ENCODE data around the gene C1orf21.

C1orf21 gene

DNA sequence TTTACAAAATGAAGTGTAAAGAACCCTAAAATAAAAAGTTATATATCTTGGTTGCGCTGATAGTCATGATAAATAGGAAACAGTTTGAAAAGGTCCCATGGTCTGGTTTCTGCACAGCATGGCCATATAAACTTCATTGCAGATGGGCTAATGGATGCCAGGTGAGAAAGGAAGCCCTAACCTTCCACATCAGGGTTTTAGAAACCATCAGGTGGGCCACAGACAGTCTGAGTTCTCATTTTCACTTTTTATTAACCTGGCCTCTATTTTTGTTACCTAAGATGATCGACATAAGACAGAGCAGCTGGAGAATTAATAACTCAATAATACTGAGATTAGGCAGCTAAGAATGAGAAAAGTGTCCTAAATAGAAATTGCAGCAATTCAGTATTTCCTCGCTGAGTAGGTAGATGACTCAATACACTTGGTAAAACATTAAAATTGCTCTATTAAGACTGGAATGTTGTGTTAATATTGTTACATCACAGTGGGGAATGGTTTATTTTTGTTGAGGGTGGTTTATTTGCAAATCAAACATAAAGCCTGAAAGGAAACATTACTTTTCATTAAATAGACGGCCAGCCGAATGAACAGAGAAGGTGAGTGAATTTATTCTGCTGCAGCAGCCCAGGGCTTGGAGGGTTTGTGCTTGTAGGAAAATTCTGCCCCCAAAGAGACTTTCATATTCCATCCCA is 21.1 kb downstream of the C1orf21 start:
- TF ChIP-seq, protein P1, sequence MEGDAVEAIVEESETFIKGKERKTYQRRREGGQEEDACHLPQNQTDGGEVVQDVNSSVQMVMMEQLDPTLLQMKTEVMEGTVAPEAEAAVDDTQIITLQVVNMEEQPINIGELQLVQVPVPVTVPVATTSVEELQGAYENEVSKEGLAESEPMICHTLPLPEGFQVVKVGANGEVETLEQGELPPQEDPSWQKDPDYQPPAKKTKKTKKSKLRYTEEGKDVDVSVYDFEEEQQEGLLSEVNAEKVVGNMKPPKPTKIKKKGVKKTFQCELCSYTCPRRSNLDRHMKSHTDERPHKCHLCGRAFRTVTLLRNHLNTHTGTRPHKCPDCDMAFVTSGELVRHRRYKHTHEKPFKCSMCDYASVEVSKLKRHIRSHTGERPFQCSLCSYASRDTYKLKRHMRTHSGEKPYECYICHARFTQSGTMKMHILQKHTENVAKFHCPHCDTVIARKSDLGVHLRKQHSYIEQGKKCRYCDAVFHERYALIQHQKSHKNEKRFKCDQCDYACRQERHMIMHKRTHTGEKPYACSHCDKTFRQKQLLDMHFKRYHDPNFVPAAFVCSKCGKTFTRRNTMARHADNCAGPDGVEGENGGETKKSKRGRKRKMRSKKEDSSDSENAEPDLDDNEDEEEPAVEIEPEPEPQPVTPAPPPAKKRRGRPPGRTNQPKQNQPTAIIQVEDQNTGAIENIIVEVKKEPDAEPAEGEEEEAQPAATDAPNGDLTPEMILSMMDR (IDR thresholded peaks at IDR 0.05; ENCODE audit: control insufficient read depth, extremely low read depth, insufficient read depth): no peak
- DNase-seq (ENCODE audit: low read depth): no peak
- H3K4me3 ChIP-seq (ENCODE audit: low read depth, low read length): no peak overlapping the region

DNA sequence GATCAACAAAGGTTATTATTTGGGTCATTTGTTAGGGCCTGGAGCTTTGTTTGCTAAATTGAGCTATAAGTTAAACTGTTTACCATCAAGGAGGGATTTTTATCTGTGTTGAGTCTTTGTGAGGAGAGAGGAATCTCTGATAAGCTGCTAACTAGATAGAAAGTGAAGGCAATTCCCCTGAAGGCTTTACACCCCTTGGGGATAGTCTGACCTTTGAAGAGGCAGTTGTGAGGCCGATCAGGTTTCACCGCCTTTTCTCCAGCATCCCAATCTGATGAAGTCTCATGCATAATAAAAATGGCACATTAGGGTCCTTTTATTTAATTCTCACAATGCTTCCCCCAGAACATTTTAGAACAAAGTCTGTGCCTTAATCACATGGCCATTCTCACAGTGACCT is 21.8 kb downstream of the C1orf21 start:
- TF ChIP-seq, protein P1 (IDR thresholded peaks at IDR 0.05; ENCODE audit: control insufficient read depth, extremely low read depth, insufficient read depth): no peak
- no peak overlapping the region for H3K4me3 ChIP-seq (ENCODE audit: low read depth, low read length)
- DNase-seq (ENCODE audit: low read depth): no peak

DNA sequence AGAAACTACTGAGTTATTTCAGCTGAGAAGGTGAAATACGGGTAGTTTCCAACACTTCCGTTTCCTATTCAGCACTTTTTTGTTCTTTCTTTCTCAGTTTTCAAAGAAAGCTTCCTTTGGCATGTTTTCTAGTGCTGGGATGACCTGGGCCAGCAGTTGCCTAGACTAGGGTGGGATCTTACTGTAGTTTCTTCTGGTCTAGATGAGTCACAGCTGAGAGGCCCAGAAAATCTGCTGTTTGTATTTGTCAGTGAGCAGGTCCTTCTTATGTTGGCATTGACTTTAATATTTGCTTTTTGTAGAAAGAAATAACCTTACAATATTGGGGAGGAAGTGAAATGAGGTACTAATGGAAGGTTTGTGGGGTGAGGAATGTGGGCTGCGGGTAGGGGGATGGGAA is 22.2 kb downstream of the C1orf21 start:
- TF ChIP-seq, protein P1 (IDR thresholded peaks at IDR 0.05; ENCODE audit: control insufficient read depth, extremely low read depth, insufficient read depth): no peak
- no peak for DNase-seq (ENCODE audit: low read depth)
- H3K4me3 ChIP-seq (ENCODE audit: low read depth, low read length): no peak overlapping the region

DNA sequence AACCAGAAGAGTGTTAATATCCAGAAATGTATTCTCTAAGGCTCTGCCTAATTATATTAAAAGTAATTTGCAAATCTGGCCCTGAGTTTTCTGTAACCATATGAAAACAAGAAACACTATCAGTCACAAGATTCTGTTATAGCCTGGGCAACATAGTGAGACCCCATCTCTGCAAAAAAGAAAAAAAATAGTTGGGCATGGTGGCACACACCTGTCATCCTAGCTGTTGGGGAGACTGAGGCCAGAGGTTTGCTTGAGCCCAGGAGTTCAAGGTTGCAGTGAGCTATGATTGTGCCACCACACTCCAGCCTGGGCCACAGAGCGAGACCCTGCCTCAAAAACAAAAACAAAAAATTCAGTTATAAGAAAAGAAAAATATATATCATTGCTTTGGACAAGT is 25.6 kb downstream of the C1orf21 start:
- TF ChIP-seq, protein P1 (IDR thresholded peaks at IDR 0.05; ENCODE audit: control insufficient read depth, extremely low read depth, insufficient read depth): no peak
- no peak overlapping the region for H3K4me3 ChIP-seq (ENCODE audit: low read depth, low read length)
- no peak for DNase-seq (ENCODE audit: low read depth)

DNA sequence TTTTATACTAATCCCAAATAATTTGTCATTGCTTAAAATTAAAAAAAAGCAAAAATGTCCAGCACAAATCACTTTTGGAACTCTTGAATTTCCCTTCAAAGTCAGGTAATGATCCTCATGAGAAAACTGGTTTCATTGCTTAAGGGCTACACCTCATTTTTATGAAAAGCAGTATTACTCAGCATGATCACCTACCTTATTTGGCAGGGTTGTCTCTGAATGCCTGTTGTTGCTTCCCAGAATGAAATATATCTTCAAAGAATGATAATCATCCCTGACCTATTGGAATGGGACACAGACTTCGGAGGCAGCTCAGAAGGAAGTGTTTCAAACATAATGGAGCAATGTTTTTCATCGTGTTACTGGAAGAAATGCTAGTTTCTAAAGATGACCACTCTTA is 29.7 kb downstream of the C1orf21 start:
- TF ChIP-seq, protein P1 (IDR thresholded peaks at IDR 0.05; ENCODE audit: control insufficient read depth, extremely low read depth, insufficient read depth): no peak
- DNase-seq (ENCODE audit: low read depth): no peak

DNA sequence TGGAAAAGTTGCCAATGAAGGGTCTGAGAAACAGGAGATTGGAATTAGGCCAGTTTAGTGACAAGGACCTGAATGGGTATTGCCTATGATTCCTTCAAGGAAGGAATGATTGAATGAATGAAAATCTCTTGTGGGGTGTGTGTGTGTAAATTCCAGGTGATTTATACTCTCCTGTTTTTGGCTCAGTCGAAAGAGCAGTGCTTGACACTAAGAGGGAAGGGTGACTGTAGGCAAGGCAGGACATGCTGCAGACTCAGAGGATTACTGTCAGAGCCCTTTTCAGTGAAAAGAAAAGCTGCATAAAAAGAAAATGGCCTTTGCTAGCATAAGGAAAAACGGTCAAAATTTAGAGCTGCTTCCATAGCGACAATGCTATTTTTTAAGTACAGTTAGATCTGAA is 30.1 kb downstream of the C1orf21 start:
- DNase-seq (ENCODE audit: low read depth): no peak
- H3K4me3 ChIP-seq (ENCODE audit: low read depth, low read length): no peak overlapping the region
- TF ChIP-seq, protein P1 (IDR thresholded peaks at IDR 0.05; ENCODE audit: control insufficient read depth, extremely low read depth, insufficient read depth): no peak

More for the DNA sequence above, 29.7 kb downstream of the C1orf21 start:
- no peak overlapping the region for H3K4me3 ChIP-seq (ENCODE audit: low read depth, low read length)

DNA sequence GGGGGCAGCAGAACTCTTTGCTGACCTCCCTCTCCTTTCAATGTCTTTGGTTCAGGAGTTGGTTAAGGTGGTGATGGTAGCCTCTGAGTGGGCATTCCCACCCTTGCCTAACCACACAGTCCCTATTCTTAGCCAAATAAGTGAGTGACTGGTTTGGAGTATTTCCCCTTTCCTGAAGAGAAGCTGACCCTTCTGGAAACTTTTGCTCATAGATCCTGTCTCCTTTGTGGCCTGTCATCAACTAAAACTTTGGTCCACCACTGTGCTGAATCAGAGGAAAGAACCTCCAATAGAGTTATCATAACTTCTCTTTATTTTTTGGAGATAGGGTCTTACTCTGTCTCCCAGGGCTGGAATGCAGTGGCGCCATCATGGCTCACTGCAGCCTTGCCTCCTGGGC is 31.1 kb downstream of the C1orf21 start:
- DNase-seq (ENCODE audit: low read depth): no peak

More for the DNA sequence above, 31.1 kb downstream of the C1orf21 start:
- TF ChIP-seq, protein P1 (IDR thresholded peaks at IDR 0.05; ENCODE audit: control insufficient read depth, extremely low read depth, insufficient read depth): no peak
- H3K4me3 ChIP-seq (ENCODE audit: low read depth, low read length): no peak overlapping the region

Measured in LNCaP clone FGC (cell line).